PC-3 (cell line): ENCODE results near the gene ZNF701. TPM values are rescaled to one million over a fixed set of nuclear protein-coding genes. Genes with fewer than 3 reads are reported as not detected.

ENCODE experiments used
- ATAC-seq: fragments of 200-7000 bp; cut with Tn5 transposase; 2 replicates; pipeline ENCODE4 v1.9.1; 2020; ENCODE audit warnings: mild to moderate bottlenecking, moderate library complexity
- BruUV-seq: library from RNA; stranded (reverse); fragments of 400-500 nt; replicated peaks from 2 replicates; lab custom pipeline; 2021; lab: Mats Ljungman, UMichigan
- CTCF ChIA-PET: fragments of 300-600 bp; sonication (Branson Sonifier 250); formaldehyde crosslinking; loops from one replicate; lab custom pipeline; 2022; ENCODE audit warnings: antibody characterized with exemption; lab: Charles Lee
- POLR2A ChIA-PET: fragments of 300-600 bp; sonication (Branson Sonifier 250); formaldehyde crosslinking; loops from one replicate; lab custom pipeline; 2022; ENCODE audit warnings: antibody characterized with exemption; ENCODE audit not compliant: unreplicated experiment; lab: Charles Lee
- DNase-seq: peaks from one replicate; pipeline ENCODE4 v3.0.0-alpha.2; 2015
- H2AFZ ChIP-seq: fragments of 300-600 bp; sonication (generic); 2 replicates; pipeline ENCODE4 v1.6.0; 2016; ENCODE audit warnings: antibody characterized with exemption, low read length
- H3F3A ChIP-seq: fragments of 300-600 bp; sonication (generic); one replicate; pipeline ENCODE4 v1.6.0; 2017; ENCODE audit warnings: antibody characterized with exemption, low read length, control low read depth, mild to moderate bottlenecking; ENCODE audit not compliant: unreplicated experiment
- H3K27ac ChIP-seq: fragments of 300-600 bp; sonication (generic); 2 replicates; pipeline ENCODE4 v1.5.1; 2016; ENCODE audit warnings: mild to moderate bottlenecking, low read length
- H3K27me3 ChIP-seq: fragments of 300-600 bp; sonication (generic); 2 replicates; pipeline ENCODE4 v1.6.1; 2016; ENCODE audit warnings: low read length, mixed read lengths
- H3K36me3 ChIP-seq: fragments of 300-600 bp; sonication (generic); 2 replicates; pipeline ENCODE4 v1.6.1; 2016; ENCODE audit warnings: low read depth, mixed run types, low read length, mixed read lengths
- H3K4me1 ChIP-seq: fragments of 300-600 bp; sonication (generic); 2 replicates; pipeline ENCODE4 v1.5.1; 2016; ENCODE audit warnings: low read length; ENCODE audit not compliant: insufficient read depth
- H3K4me2 ChIP-seq: fragments of 300-600 bp; sonication (generic); 2 replicates; pipeline ENCODE4 v1.6.0; 2016; ENCODE audit warnings: low read length
- H3K4me3 ChIP-seq: fragments of 300-600 bp; sonication (generic); 2 replicates; pipeline ENCODE4 v1.5.1; 2016; ENCODE audit warnings: mild to moderate bottlenecking, low read length, mixed read lengths
- H3K79me2 ChIP-seq: fragments of 300-600 bp; sonication (generic); 2 replicates; pipeline ENCODE4 v1.6.1; 2017; ENCODE audit warnings: low read length, mixed read lengths
- H3K9ac ChIP-seq: fragments of 300-600 bp; sonication (generic); 2 replicates; pipeline ENCODE4 v1.6.0; 2016; ENCODE audit warnings: mild to moderate bottlenecking, low read length
- H3K9me2 ChIP-seq: fragments of 300-600 bp; sonication (generic); replicated peaks from 2 replicates; pipeline ENCODE4 v1.6.1; 2016; ENCODE audit warnings: mixed run types, low read length, mixed read lengths
- H3K9me3 ChIP-seq: fragments of 300-600 bp; sonication (generic); 2 replicates; pipeline ENCODE4 v1.6.1; 2016; ENCODE audit warnings: low read length, mixed read lengths
- H4K20me1 ChIP-seq: fragments of 300-600 bp; sonication (generic); 2 replicates; pipeline ENCODE4 v1.6.1; 2016; ENCODE audit warnings: low read length, mixed read lengths
- EZH2 ChIP-seq: fragments of 300-600 bp; sonication (generic); IDR thresholded peaks from one replicate; pipeline ENCODE4 v1.6.1; 2017; ENCODE audit warnings: antibody characterized with exemption, mild to moderate bottlenecking, low read length; ENCODE audit not compliant: unreplicated experiment
- EZH2phosphoT487 ChIP-seq: fragments of 300-600 bp; sonication (generic); IDR thresholded peaks from 2 replicates; pipeline ENCODE4 v1.6.1; 2018; ENCODE audit warnings: mild to moderate bottlenecking, antibody characterized with exemption, low read length, borderline replicate concordance
- intact Hi-C: fragments of 100-400 bp; cut with micrococcal nuclease; formaldehyde crosslinking; loops from 2 replicates; pipeline ENCODE4 v1.9.0; 2023
- total RNA-seq: library from RNA; depleted of rRNA; stranded (reverse); fragments of >200 nt; gene quantifications from 2 replicates; pipeline ENCODE4 v1.2.3, GENCODE V29; 2014
- TF ChIP-seq, protein P1 (sequence below): fragments of 300-600 bp; sonication (generic); conservative IDR thresholded peaks from 2 replicates; pipeline ENCODE4 v1.5.1; 2017; ENCODE audit warnings: antibody characterized with exemption, low read depth, mild to moderate bottlenecking, low read length

The ZNF701 gene
- total RNA-seq, 1 experiment from 2014 or later: 13.2 TPM

GRCh38 chr19:52602941-52603340, 32.9 kb downstream of the ZNF701 start:
- ChIA-PET POLR2A (no interaction called here), CTCF (no interaction called here)
- DNase-seq (peak; percentile 52), ATAC-seq (no peak)
- H3K36me3 ChIP-seq: peaks cover 14% of the 10 kb centered on the region; the same call in 1 of the 2 replicates
- no peaks in the 10 kb centered on the region for H4K20me1 ChIP-seq
- no peak overlapping the region for H3K9ac ChIP-seq
- H3K9me3 ChIP-seq: peaks cover 13% of the 10 kb centered on the region; the same call in 1 of the 2 replicates
- no peak overlapping the region for H3K4me3 ChIP-seq
- no peaks in the 10 kb centered on the region for H3K9me2 ChIP-seq
- BruUV-seq: no TSS peak
- H3K4me2 ChIP-seq: no peak overlapping the region
- TF ChIP-seq, protein P1, sequence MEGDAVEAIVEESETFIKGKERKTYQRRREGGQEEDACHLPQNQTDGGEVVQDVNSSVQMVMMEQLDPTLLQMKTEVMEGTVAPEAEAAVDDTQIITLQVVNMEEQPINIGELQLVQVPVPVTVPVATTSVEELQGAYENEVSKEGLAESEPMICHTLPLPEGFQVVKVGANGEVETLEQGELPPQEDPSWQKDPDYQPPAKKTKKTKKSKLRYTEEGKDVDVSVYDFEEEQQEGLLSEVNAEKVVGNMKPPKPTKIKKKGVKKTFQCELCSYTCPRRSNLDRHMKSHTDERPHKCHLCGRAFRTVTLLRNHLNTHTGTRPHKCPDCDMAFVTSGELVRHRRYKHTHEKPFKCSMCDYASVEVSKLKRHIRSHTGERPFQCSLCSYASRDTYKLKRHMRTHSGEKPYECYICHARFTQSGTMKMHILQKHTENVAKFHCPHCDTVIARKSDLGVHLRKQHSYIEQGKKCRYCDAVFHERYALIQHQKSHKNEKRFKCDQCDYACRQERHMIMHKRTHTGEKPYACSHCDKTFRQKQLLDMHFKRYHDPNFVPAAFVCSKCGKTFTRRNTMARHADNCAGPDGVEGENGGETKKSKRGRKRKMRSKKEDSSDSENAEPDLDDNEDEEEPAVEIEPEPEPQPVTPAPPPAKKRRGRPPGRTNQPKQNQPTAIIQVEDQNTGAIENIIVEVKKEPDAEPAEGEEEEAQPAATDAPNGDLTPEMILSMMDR: no peak
- TF ChIP-seq EZH2 (no peak), EZH2phosphoT487 (no peak)
- H2AFZ ChIP-seq: no peak overlapping the region
- peaks cover 11% of the 10 kb centered on the region; the same call in 1 of the 2 replicates for H3K4me1 ChIP-seq
- H3K27ac ChIP-seq: no peak overlapping the region
- no peaks in the 10 kb centered on the region for H3K27me3 ChIP-seq
- intact Hi-C loops: no loop called here
- no peaks in the 10 kb centered on the region for H3F3A ChIP-seq
- no peaks in the 10 kb centered on the region for H3K79me2 ChIP-seq

DNA sequence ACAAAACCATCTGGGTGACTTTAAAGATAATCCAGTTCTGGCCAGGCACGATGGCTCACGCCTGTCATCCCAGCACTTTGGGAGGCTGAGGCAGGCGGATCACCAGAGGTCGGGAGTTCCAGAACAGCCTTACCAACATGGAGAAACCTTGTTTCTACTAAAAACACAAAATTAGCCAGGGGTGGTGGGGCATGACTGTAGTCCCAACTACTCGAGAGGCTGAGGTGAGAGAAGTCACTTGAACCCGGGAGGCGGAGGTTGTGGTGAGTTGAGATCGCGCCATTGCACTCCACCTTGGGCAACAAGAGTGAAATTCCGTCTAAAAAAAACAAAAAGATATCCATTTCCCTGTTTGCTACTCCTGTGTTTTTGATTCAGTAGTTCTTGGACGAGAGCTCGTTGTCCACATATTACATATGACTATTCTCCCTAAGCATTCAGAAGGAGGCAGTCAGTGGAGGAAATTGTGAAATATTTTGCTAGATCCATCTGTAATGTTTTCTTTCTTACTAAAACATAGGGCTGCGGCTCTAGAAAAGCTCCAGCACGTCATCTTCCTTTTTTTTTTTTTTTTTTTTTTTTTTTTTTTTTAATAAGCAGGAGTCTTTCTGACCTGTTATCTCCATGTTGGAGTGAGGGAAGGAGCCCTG, 33.6 kb downstream of the ZNF701 start:
- no peak for ATAC-seq
- TF ChIP-seq, protein P1: no peak
- TF ChIP-seq EZH2 (no peak), EZH2phosphoT487 (no peak)
- Histone ChIP-seq H3K79me2 (no peaks in the 10 kb centered on the region), H3K4me1 (peaks cover 11% of the 10 kb centered on the region; the same call in 1 of the 2 replicates), H3K4me3 (no peak overlapping the region), H3K9me3 (peaks cover 10% of the 10 kb centered on the region; the same call in 1 of the 2 replicates), H2AFZ (no peak overlapping the region), H4K20me1 (no peaks in the 10 kb centered on the region), H3F3A (no peaks in the 10 kb centered on the region), H3K27ac (no peak overlapping the region), H3K36me3 (peaks cover 17% of the 10 kb centered on the region; the same call in 1 of the 2 replicates), H3K9ac (no peak overlapping the region), H3K4me2 (no peak overlapping the region), H3K9me2 (no peaks in the 10 kb centered on the region), H3K27me3 (no peaks in the 10 kb centered on the region)
- POLR2A ChIA-PET: no interaction called here
- BruUV-seq: no TSS peak
- CTCF ChIA-PET: interaction anchor here (0.6 kb wide), 1 partner anchor 253 kb away, joined by 6 read pairs; no protein-coding TSS in a partner anchor
- no peak for DNase-seq
- intact Hi-C loops: no loop called here

- Histone ChIP-seq H3K4me3 (no peak overlapping the region), H3F3A (no peaks in the 10 kb centered on the region), H3K36me3 (peaks cover 77% of the 10 kb centered on the region), H3K9me2 (no peaks in the 10 kb centered on the region), H3K79me2 (no peaks in the 10 kb centered on the region), H3K4me2 (no peak overlapping the region), H3K9ac (no peak overlapping the region), H3K9me3 (peaks cover 43% of the 10 kb centered on the region), H4K20me1 (no peaks in the 10 kb centered on the region), H3K4me1 (no peaks in the 10 kb centered on the region), H3K27me3 (no peaks in the 10 kb centered on the region), H2AFZ (no peak overlapping the region), H3K27ac (no peak overlapping the region)
- BruUV-seq: no TSS peak
- intact Hi-C loops: no loop called here
- ATAC-seq: no peak
- POLR2A ChIA-PET: no interaction called here
- CTCF ChIA-PET: no interaction called here
- no peak for TF ChIP-seq EZH2phosphoT487
- TF ChIP-seq, protein P1: no peak
- TF ChIP-seq EZH2: no peak
- no peak for DNase-seq
These were observed 43.3 kb downstream of the ZNF701 start for GRCh38 chr19:52613299-52613906.
